GM12878 (cell line): Measurements from ENCODE around the gene SCN4A. TPM values are rescaled to one million over a fixed set of nuclear protein-coding genes. Genes with fewer than 3 reads are reported as not detected.

ENCODE experiments used
- MTA3 ChIP-seq: IDR thresholded peaks from 2 replicates; pipeline ENCODE4 v1.6.1; 2012; ENCODE audit warnings: low read length, inconsistent platforms, borderline replicate concordance
- NR2F1 ChIP-seq: fragments of 450-650 bp; conservative IDR thresholded peaks from 2 replicates; pipeline ENCODE4 v1.6.1; 2017; ENCODE audit warnings: mild to moderate bottlenecking
- RB1 ChIP-seq: fragments of 450-650 bp; formaldehyde crosslinking; IDR thresholded peaks from 2 replicates; pipeline ENCODE4 v1.6.1; 2017; ENCODE audit warnings: mild to moderate bottlenecking, borderline replicate concordance
- TBL1XR1 ChIP-seq: IDR thresholded peaks from 2 replicates; pipeline ENCODE4 v1.6.1; 2012; ENCODE audit warnings: low read depth, low read length, improper control_type of control experiment
- polyA plus RNA-seq, 11 experiments: library from polyadenylated mRNA; depleted of rRNA in 4 of 11; unstranded in 6 of 11; stranded (reverse) in 5 of 11; fragments of >200 nt; fragmentation: Nextera tagmentation in 4 of 11; fragmentation: Illumina TruSeq in 1 of 11; extraction: Ambion mirVana in 4 of 11; extraction: Trizol in 1 of 11; gene quantifications; 1 replicate in 1 of 11; 2 replicates in 10 of 11; pipeline versions ENCODE4 v1.2.1 to v1.2.3, GENCODE V29; 2011 to 2016; ENCODE audit warnings: inconsistent platforms in 2 of 11, missing spikeins in 2 of 11, low read depth in 1 of 11
- total RNA-seq, 4 experiments: library from RNA; depleted of rRNA in 3 of 4; stranded (reverse); fragments of >200 nt in 3 of 4; fragmentation: Illumina TruSeq in 1 of 4; extraction: Trizol in 1 of 4; gene quantifications; 2 replicates each; pipeline versions ENCODE4 v1.2.1 to v1.2.3, GENCODE V29; 2013 to 2021
- TF ChIP-seq, protein P1 (sequence below): IDR thresholded peaks from 2 replicates; pipeline ENCODE4 v1.6.1; 2012; ENCODE audit warnings: improper control_type of control experiment, low read depth, low read length; ENCODE audit not compliant: insufficient replicate concordance
- TF ChIP-seq, protein P2 (sequence below): fragments of 450-650 bp; IDR thresholded peaks from 2 replicates; pipeline ENCODE4 v1.6.1; 2016; ENCODE audit warnings: mild to moderate bottlenecking, moderate library complexity, borderline replicate concordance
- TF ChIP-seq, protein P3 (sequence below): IDR thresholded peaks from 2 replicates; pipeline ENCODE4 v1.6.1; 2011; ENCODE audit warnings: mild to moderate bottlenecking, low read depth, low read length, moderate library complexity; ENCODE audit not compliant: insufficient replicate concordance
- TF ChIP-seq, protein P4 (sequence below): fragments of 450-650 bp; formaldehyde crosslinking; IDR thresholded peaks from 2 replicates; pipeline ENCODE4 v1.4.0; 2022; ENCODE audit warnings: mild to moderate bottlenecking, moderate library complexity
- TF ChIP-seq, protein P5 (sequence below), 3 experiments: IDR thresholded peaks in 2 of 3; conservative IDR thresholded peaks in 1 of 3; 2 replicates each; pipeline ENCODE4 v1.5.1; 2011; ENCODE audit warnings: low read depth in 3 of 3, low read length in 3 of 3, mild to moderate bottlenecking in 3 of 3, control low read depth in 2 of 3, moderate library complexity in 2 of 3, inconsistent platforms in 1 of 3, mixed read lengths in 1 of 3; ENCODE audit not compliant: control insufficient read depth in 2 of 3, insufficient read depth in 1 of 3; ENCODE audit errors: extremely low read depth in 1 of 3

The SCN4A gene
- total and polyA plus RNA-seq, 10 of the 15 experiments (the other 5 are each of a cell fraction or from before 2014, with no cell fraction given) = under 0.01 to 0.15 (median 0.07) TPM; not detected in 4

DNA sequence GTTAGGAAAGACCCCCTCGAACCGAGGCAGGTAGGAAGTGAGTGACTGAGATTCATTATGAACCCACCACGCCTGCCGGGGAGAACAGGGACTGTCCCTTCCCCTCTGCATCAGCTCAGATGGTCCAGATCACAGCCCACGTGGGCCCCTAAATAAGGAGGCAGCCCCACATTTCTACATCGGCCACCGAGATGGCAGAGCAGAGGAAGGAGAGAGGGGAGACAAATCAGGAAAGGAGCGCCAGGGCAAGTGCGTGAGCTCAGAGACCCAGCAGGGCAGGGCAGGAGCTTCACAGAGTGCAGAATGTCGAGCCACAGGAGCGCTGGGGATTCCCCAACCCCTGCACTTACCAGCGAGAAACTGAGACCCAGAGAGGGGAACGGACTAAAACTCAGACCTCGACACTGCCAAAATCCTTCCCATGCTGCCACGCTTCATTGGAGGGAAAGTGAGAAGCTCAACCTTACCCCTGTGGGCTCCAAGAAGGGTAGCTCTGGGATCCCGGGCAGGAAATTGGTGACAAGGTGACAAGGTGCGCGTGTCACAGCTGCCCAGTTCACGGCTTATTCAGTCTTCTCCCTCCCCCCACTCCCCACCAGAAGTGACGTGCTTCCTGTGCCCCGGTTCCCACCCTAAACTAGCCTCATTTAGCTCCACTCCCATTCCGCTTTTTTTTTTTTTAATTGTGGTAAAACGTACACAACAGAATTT, 47.5 kb upstream of the SCN4A start, which contains the start of gene ICAM2 (continued):
- TF ChIP-seq, protein P1, sequence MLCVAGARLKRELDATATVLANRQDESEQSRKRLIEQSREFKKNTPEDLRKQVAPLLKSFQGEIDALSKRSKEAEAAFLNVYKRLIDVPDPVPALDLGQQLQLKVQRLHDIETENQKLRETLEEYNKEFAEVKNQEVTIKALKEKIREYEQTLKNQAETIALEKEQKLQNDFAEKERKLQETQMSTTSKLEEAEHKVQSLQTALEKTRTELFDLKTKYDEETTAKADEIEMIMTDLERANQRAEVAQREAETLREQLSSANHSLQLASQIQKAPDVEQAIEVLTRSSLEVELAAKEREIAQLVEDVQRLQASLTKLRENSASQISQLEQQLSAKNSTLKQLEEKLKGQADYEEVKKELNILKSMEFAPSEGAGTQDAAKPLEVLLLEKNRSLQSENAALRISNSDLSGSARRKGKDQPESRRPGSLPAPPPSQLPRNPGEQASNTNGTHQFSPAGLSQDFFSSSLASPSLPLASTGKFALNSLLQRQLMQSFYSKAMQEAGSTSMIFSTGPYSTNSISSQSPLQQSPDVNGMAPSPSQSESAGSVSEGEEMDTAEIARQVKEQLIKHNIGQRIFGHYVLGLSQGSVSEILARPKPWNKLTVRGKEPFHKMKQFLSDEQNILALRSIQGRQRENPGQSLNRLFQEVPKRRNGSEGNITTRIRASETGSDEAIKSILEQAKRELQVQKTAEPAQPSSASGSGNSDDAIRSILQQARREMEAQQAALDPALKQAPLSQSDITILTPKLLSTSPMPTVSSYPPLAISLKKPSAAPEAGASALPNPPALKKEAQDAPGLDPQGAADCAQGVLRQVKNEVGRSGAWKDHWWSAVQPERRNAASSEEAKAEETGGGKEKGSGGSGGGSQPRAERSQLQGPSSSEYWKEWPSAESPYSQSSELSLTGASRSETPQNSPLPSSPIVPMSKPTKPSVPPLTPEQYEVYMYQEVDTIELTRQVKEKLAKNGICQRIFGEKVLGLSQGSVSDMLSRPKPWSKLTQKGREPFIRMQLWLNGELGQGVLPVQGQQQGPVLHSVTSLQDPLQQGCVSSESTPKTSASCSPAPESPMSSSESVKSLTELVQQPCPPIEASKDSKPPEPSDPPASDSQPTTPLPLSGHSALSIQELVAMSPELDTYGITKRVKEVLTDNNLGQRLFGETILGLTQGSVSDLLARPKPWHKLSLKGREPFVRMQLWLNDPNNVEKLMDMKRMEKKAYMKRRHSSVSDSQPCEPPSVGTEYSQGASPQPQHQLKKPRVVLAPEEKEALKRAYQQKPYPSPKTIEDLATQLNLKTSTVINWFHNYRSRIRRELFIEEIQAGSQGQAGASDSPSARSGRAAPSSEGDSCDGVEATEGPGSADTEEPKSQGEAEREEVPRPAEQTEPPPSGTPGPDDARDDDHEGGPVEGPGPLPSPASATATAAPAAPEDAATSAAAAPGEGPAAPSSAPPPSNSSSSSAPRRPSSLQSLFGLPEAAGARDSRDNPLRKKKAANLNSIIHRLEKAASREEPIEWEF = no peak
- TF ChIP-seq TBL1XR1 = no peak; the same call in 1 of the 2 replicates
- TF ChIP-seq, protein P2, sequence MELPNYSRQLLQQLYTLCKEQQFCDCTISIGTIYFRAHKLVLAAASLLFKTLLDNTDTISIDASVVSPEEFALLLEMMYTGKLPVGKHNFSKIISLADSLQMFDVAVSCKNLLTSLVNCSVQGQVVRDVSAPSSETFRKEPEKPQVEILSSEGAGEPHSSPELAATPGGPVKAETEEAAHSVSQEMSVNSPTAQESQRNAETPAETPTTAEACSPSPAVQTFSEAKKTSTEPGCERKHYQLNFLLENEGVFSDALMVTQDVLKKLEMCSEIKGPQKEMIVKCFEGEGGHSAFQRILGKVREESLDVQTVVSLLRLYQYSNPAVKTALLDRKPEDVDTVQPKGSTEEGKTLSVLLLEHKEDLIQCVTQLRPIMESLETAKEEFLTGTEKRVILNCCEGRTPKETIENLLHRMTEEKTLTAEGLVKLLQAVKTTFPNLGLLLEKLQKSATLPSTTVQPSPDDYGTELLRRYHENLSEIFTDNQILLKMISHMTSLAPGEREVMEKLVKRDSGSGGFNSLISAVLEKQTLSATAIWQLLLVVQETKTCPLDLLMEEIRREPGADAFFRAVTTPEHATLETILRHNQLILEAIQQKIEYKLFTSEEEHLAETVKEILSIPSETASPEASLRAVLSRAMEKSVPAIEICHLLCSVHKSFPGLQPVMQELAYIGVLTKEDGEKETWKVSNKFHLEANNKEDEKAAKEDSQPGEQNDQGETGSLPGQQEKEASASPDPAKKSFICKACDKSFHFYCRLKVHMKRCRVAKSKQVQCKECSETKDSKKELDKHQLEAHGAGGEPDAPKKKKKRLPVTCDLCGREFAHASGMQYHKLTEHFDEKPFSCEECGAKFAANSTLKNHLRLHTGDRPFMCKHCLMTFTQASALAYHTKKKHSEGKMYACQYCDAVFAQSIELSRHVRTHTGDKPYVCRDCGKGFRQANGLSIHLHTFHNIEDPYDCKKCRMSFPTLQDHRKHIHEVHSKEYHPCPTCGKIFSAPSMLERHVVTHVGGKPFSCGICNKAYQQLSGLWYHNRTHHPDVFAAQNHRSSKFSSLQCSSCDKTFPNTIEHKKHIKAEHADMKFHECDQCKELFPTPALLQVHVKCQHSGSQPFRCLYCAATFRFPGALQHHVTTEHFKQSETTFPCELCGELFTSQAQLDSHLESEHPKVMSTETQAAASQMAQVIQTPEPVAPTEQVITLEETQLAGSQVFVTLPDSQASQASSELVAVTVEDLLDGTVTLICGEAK = no peak
- no peak; the same call in 1 of the 2 replicates for TF ChIP-seq MTA3
- TF ChIP-seq, protein P3, sequence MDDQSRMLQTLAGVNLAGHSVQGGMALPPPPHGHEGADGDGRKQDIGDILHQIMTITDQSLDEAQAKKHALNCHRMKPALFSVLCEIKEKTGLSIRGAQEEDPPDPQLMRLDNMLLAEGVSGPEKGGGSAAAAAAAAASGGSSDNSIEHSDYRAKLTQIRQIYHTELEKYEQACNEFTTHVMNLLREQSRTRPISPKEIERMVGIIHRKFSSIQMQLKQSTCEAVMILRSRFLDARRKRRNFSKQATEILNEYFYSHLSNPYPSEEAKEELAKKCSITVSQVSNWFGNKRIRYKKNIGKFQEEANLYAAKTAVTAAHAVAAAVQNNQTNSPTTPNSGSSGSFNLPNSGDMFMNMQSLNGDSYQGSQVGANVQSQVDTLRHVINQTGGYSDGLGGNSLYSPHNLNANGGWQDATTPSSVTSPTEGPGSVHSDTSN = peak; percentile 54
- TF ChIP-seq, protein P4, sequence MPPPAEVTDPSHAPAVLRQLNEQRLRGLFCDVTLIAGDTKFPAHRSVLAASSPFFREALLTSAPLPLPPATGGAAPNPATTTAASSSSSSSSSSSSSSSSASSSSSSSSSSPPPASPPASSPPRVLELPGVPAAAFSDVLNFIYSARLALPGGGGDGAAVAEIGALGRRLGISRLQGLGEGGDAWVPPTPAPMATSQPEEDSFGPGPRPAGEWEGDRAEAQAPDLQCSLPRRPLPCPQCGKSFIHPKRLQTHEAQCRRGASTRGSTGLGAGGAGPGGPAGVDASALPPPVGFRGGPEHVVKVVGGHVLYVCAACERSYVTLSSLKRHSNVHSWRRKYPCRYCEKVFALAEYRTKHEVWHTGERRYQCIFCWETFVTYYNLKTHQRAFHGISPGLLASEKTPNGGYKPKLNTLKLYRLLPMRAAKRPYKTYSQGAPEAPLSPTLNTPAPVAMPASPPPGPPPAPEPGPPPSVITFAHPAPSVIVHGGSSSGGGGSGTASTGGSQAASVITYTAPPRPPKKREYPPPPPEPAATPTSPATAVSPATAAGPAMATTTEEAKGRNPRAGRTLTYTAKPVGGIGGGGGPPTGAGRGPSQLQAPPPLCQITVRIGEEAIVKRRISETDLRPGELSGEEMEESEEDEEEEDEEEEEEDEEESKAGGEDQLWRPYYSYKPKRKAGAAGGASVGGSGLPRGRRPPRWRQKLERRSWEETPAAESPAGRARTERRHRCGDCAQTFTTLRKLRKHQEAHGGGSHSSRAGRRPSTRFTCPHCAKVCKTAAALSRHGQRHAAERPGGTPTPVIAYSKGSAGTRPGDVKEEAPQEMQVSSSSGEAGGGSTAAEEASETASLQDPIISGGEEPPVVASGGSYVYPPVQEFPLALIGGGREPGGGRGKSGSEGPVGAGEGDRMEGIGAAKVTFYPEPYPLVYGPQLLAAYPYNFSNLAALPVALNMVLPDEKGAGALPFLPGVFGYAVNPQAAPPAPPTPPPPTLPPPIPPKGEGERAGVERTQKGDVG (CRISPR knock-in tag) = no peak
- peak; percentile 65 for TF ChIP-seq NR2F1
- TF ChIP-seq RB1 = no peak
- TF ChIP-seq, protein P5, sequence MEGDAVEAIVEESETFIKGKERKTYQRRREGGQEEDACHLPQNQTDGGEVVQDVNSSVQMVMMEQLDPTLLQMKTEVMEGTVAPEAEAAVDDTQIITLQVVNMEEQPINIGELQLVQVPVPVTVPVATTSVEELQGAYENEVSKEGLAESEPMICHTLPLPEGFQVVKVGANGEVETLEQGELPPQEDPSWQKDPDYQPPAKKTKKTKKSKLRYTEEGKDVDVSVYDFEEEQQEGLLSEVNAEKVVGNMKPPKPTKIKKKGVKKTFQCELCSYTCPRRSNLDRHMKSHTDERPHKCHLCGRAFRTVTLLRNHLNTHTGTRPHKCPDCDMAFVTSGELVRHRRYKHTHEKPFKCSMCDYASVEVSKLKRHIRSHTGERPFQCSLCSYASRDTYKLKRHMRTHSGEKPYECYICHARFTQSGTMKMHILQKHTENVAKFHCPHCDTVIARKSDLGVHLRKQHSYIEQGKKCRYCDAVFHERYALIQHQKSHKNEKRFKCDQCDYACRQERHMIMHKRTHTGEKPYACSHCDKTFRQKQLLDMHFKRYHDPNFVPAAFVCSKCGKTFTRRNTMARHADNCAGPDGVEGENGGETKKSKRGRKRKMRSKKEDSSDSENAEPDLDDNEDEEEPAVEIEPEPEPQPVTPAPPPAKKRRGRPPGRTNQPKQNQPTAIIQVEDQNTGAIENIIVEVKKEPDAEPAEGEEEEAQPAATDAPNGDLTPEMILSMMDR (IDR thresholded peaks at IDR 0.05 in 2 of 3, conservative IDR thresholded peaks at IDR 0.05 in 1 of 3; ENCODE audit: control insufficient read depth in 2 of 3, extremely low read depth in 1 of 3, insufficient read depth in 1 of 3, low read depth in 3 of 3, low read length in 3 of 3) = peak in 1 of 3 experiments; percentile 15; a peak in 1 of 6 replicates
